Fibroblast of lung (primary cell): Measurements from ENCODE around the gene PHRF1. TPM values are rescaled to one million over a fixed set of nuclear protein-coding genes. Genes with fewer than 3 reads are reported as not detected.

Experiments
- DNase-seq, 2 donors: peaks; one replicate each; pipeline versions ENCODE4 v3.0.0 to v3.0.0-alpha.2; 2010; ENCODE audit warnings: low read depth in 2 of 2
- H2AFZ ChIP-seq: 2 replicates; pipeline ENCODE4 v1.5.1; 2012; ENCODE audit warnings: low read length, control low read depth, inconsistent platforms
- H3K27ac ChIP-seq: 2 replicates; pipeline ENCODE4 v1.5.1; 2011; ENCODE audit warnings: low read length, control low read depth; ENCODE audit not compliant: insufficient read depth
- H3K27me3 ChIP-seq: 2 replicates; pipeline ENCODE4 v1.5.1; 2011; ENCODE audit warnings: mild to moderate bottlenecking, low read length; ENCODE audit not compliant: control insufficient read depth, insufficient read depth
- H3K36me3 ChIP-seq: 2 replicates; pipeline ENCODE4 v1.5.1; 2011; ENCODE audit warnings: low read length; ENCODE audit not compliant: control insufficient read depth, insufficient read depth
- H3K4me1 ChIP-seq: 2 replicates; pipeline ENCODE4 v1.5.1; 2011; ENCODE audit warnings: low read length; ENCODE audit not compliant: control insufficient read depth, insufficient read depth; ENCODE audit errors: extremely low read depth
- H3K4me2 ChIP-seq: 2 replicates; pipeline ENCODE4 v1.5.1; 2011; ENCODE audit warnings: low read length, control low read depth; ENCODE audit not compliant: insufficient read depth; ENCODE audit errors: extremely low read depth
- H3K4me3 ChIP-seq, 4 experiments: fragments of 200-600 bp in 1 of 4; sonication (generic) in 1 of 4; replicated peaks in 1 of 4; 2 replicates each; pipeline ENCODE4 v1.5.1; 2011 to 2016; ENCODE audit warnings: low read length in 4 of 4, low read depth in 3 of 4, mild to moderate bottlenecking in 3 of 4, control low read depth in 2 of 4, inconsistent platforms in 1 of 4, mixed read lengths in 1 of 4; ENCODE audit not compliant: insufficient read depth in 1 of 4; ENCODE audit errors: control extremely low read depth in 1 of 4
- H3K79me2 ChIP-seq: 2 replicates; pipeline ENCODE4 v1.5.1; 2012; ENCODE audit warnings: mild to moderate bottlenecking, low read length, inconsistent platforms; ENCODE audit not compliant: control insufficient read depth, insufficient read depth
- H3K9ac ChIP-seq: 2 replicates; pipeline ENCODE4 v1.5.1; 2011; ENCODE audit warnings: mild to moderate bottlenecking, low read length, control low read depth; ENCODE audit not compliant: insufficient read depth
- H3K9me3 ChIP-seq: 2 replicates; pipeline ENCODE4 v1.5.1; 2012; ENCODE audit warnings: low read depth, low read length; ENCODE audit not compliant: control insufficient read depth, insufficient read depth
- H4K20me1 ChIP-seq: 2 replicates; pipeline ENCODE4 v1.5.1; 2011; ENCODE audit warnings: low read length; ENCODE audit not compliant: control insufficient read depth, insufficient read depth; ENCODE audit errors: extremely low read depth
- EZH2 ChIP-seq: IDR thresholded peaks from 2 replicates; pipeline ENCODE4 v1.5.1; 2012; ENCODE audit warnings: low read length, control low read depth, mild to moderate bottlenecking; ENCODE audit errors: missing control alignments
- polyA plus RNA-seq, 2 donors: library from polyadenylated mRNA; depleted of rRNA in 1 of 2; stranded (reverse) in 1 of 2; unstranded in 1 of 2; fragments of >200 nt; gene quantifications; 2 replicates each; pipeline ENCODE4 v1.2.1, GENCODE V29; 2011 to 2012; ENCODE audit warnings: missing spikeins in 1 of 2
- total RNA-seq: library from RNA; depleted of rRNA; stranded (reverse); fragments of >200 nt; gene quantifications from 2 replicates; pipeline ENCODE4 v1.2.1, GENCODE V29; 2014
- TF ChIP-seq, protein P1 (sequence below), 2 donors: IDR thresholded peaks in 1 of 2; conservative IDR thresholded peaks in 1 of 2; 1 replicate in 1 of 2; 2 replicates in 1 of 2; pipeline ENCODE4 v1.5.1; 2011 to 2012; ENCODE audit warnings: low read length in 2 of 2, control low read depth in 1 of 2, inconsistent platforms in 1 of 2, low read depth in 1 of 2, mild to moderate bottlenecking in 1 of 2

The PHRF1 gene
- total and polyA plus RNA-seq, 2 donors (not counting 1 experiment from before 2014, with no cell fraction given) = 5.9 to 16.8 TPM

DNA sequence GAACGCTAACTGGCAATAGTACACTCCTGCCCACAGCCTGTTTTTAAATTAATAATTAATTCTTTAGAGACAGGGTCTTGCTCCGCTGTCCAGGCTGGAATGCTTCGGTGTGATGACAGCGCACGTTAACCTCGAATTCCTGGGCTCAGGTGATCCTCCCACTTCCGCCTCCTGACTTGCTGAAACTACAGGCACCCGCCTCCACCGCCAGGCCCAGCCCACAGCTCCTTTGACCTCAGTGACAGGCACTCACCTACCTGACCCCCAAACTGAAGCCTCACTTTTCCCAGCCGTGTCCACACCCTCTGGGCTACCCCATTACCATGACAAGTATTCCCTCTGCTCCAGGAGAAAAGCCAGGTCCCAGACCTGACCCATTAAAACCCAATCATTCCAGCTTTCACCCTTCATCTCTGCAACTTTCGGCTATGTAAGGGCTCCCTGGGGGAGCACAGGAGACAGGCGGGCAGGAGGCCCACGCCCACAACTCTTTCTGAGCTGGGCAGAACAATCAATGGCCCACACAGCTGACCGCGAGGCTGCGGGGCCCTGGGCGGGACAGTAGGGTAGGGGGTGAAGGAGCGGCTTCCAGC lies 16.5 kb upstream of the PHRF1 start:
- TF ChIP-seq, protein P1, sequence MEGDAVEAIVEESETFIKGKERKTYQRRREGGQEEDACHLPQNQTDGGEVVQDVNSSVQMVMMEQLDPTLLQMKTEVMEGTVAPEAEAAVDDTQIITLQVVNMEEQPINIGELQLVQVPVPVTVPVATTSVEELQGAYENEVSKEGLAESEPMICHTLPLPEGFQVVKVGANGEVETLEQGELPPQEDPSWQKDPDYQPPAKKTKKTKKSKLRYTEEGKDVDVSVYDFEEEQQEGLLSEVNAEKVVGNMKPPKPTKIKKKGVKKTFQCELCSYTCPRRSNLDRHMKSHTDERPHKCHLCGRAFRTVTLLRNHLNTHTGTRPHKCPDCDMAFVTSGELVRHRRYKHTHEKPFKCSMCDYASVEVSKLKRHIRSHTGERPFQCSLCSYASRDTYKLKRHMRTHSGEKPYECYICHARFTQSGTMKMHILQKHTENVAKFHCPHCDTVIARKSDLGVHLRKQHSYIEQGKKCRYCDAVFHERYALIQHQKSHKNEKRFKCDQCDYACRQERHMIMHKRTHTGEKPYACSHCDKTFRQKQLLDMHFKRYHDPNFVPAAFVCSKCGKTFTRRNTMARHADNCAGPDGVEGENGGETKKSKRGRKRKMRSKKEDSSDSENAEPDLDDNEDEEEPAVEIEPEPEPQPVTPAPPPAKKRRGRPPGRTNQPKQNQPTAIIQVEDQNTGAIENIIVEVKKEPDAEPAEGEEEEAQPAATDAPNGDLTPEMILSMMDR (conservative IDR thresholded peaks at IDR 0.05 in 1 of 2, IDR thresholded peaks at IDR 0.05 in 1 of 2; ENCODE audit: low read depth in 1 of 2, low read length in 2 of 2) = no peak
- TF ChIP-seq EZH2 = no peak
- Histone ChIP-seq H3K27ac (no peak overlapping the region), H3K4me1 (peaks cover 4% of the 10 kb centered on the region), H3K9me3 (no peaks in the 10 kb centered on the region), H2AFZ (no peak overlapping the region), H3K4me2 (no peak overlapping the region), H3K27me3 (peaks cover 20% of the 10 kb centered on the region), H3K79me2 (no peaks in the 10 kb centered on the region), H3K9ac (no peak overlapping the region), H3K36me3 (no peaks in the 10 kb centered on the region), H3K4me3 (peak overlapping the region in 1 of 4 experiments; percentile 57), H4K20me1 (no peaks in the 10 kb centered on the region)
- DNase-seq = no peak

DNA sequence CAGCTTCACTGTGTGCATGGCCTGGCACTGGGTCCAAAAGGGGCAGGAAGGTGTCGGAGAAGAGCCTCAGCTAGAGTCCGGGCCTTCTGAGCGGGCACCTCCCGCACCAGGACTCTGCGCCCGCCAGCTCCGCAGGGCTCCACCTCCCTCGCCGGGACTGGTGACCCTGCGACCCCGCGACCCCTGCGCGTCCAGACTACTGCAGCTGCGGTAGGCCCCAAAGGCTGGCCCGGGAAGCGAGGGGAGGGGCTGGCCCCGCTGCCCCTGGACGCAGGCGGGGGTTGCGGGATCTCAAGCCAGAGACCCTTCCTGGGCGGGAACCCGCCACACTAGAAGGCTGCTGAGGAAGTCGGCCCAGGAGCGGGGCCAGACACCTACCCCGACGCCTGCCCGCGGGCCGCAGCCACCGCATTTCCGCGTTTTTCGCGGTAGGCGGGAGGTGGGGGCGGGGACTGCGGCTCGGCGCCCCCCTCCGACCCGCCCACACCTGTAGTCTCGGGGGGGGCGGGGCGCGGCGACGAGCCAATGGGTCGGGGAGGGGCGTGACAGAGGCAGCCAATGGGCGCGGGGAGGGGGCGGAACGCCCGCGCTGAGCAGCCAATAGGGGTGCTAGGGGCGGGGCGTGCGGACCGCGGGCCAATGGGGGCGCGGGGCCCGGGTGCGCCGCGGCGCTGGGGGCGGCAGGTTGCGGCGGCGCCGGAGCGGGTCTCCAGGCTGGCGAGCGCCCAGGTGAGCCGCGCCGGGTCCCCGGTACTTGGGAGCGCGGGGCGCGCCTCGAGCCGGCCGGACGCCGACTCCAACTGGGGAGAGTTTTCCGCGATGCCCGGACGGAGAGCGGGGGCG lies 15.7 kb upstream of the PHRF1 start, which contains the start of the genes LMNTD2 and RASSF7:
Gene LMNTD2, minus strand, starts transcription at position 434 of the 843 bp plus-strand sequence. Its CDS starts 22 bp downstream, at position 412.
Gene RASSF7, plus strand, starts transcription at position 666 of the 843 bp plus-strand sequence. CDS start 799 bp downstream, outside the sequence.
- Histone ChIP-seq H3K27me3 (peaks cover 20% of the 10 kb centered on the region), H3K27ac (no peak within 1 kb of the TSS), H2AFZ (peak within 1 kb of the TSS; percentile 17), H3K4me3 (peak within 1 kb of the TSS; percentile 19 to 60 (median 56)), H3K4me1 (peaks cover 4% of the 10 kb centered on the region), H4K20me1 (no peaks in the 10 kb centered on the region), H3K36me3 (no peaks in the 10 kb centered on the region), H3K9ac (peak within 1 kb of the TSS; percentile 23), H3K9me3 (no peaks in the 10 kb centered on the region), H3K79me2 (no peaks in the 10 kb centered on the region), H3K4me2 (peak within 1 kb of the TSS; percentile 96)
- DNase-seq = peak; percentile 64 to 69
- TF ChIP-seq, protein P1 (conservative IDR thresholded peaks at IDR 0.05 in 1 of 2, IDR thresholded peaks at IDR 0.05 in 1 of 2; ENCODE audit: low read depth in 1 of 2, low read length in 2 of 2) = no peak
- no peak for TF ChIP-seq EZH2
